8988T (cell line): ENCODE measurements around the gene PDZD2.

Source experiments
- DNase-seq: peaks from one replicate; pipeline ENCODE4 v3.0.0; 2011

Gene PDZD2

DNA sequence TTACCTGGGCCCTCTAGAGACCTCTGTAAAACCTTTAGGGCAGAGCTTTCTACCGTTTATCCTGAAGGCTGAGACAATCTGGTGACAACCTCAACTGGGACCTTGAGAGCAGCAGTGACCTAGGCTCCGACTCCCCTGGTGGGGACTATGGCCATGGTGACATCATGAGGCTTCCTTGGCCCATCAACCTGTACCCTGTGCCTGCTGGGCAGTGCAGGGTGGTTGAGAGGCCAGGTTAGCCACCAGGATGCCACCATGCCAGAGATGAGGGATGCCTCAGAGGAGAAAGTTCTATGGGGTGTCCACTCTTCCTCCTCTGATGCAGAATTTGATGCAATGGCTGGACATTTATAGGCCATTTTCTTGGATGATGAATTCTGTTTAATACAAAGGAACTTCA lies 194.8 kb downstream of the PDZD2 start:
- DNase-seq: no peak

DNA sequence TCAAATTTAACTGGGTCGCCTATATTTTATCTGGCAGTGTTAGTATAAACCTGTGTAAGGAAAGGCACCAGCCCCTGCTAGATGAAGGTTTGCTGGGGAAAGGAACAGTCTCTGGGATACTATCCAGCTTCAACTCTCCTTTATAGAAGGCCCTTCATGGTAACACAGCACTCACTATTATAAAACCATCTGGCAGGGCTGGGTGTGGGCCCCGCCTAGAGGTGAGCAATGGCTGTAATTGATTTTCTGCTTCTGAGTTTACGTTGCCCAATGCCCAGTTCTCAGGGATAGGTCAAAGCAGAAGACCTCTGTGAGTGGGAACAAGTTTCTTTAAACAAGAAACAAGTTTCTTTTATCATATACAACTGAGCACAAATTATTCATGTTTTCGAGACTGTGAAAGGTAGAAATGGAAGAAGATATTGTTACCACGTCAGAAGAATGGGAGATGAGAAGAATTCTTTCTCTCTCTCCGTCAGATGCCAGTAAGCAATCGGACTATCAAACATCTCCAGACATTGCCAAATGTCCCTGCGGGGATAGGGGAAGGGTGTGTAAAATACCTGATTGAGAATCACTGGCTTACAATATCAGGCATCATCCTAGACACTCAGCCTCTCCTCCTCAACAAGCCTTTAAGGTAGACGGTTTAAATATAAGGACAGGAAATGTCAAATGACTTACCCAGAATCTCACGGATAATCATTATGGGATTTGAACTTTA lies 205.9 kb downstream of the PDZD2 start:
- DNase-seq: no peak

DNA sequence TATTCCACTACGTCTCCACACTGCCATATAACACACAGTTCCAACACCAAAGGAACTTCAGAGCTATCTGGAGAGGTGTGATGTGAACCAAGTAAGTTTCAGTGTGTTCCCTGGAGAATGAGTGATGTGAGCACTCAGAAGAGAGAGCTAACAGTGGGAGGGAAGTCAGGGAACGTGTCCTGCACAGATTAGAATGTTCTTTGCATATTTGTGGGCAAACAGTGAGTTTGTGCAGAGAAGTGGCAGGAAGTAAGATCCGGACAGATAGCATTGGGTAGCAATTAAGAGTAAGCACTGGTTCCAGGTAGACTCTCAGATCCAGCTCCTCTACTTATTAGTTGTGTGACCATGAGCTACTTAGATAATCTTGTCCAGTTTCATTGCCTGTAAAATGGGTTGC lies 206.4 kb downstream of the PDZD2 start:
- DNase-seq: no peak

DNA sequence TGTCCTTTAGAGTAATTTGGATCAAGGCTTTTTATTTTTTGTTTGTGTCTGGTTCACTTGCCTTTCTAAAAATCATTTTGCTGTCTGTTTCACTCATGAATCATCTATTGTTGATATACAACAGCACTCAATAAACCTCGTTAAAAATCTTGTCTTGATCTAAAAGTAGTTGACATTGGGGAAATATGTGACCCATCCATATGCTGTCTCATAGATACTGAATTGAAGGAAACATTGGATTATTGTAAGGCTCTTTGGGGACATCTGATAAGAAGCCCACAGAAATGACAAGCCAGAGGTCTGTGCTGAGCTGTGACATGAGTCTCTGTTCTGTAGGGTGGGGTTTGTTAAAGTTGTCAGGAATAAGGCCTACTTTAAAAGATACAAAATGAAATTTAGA lies 208.0 kb downstream of the PDZD2 start:
- DNase-seq: no peak

DNA sequence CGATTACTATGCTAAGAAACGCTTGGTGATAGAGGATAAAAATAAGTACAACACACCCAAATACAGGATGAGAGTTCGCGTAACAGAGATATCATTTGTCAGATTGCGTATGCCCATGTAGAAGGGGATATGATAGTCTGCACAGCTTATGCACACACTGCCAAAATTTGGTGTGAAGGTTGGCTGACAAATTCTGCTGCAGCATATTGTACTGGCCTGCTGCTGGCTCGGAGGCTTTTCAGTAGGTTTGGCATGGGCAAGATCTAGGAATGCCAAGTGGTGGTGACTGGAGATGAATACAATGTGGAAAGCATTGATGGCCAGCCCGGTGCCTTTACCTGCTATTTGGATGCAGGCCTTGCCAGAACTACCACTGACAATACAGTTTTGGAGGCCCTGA lies 208.4 kb downstream of the PDZD2 start:
- no peak for DNase-seq

DNA sequence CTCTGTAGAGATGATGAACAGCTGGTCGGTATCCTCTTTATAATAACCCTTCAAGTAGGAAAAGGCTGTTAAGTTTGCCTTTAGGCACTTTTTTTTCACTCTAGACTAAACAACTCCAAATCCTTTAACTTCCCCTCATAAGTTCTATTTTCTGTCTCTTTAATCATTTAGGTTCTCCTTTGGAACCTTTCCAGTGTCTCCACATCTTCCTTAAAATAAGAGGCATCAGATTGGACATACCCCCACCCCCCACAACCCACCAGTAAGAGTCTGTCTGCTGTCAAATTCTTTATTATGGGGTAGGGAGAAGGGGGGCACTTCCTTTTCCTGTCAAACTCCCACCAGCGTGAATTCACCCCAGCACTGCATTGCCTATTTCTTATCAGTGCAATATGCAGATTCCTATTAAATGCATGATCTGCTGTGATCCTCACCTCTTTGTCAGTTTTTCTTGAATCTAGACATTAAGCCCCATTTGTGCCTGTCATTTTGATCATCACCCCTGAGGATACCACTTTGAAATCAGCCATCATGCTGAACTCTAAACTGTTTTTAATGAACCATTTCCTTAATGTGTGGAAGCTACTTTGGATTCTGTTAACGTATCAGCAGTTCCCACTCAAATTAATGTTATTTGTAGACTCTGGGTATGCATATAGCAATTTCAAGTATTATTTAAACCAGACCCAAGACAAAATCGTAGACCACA lies 212.2 kb downstream of the PDZD2 start:
- no peak for DNase-seq

DNA sequence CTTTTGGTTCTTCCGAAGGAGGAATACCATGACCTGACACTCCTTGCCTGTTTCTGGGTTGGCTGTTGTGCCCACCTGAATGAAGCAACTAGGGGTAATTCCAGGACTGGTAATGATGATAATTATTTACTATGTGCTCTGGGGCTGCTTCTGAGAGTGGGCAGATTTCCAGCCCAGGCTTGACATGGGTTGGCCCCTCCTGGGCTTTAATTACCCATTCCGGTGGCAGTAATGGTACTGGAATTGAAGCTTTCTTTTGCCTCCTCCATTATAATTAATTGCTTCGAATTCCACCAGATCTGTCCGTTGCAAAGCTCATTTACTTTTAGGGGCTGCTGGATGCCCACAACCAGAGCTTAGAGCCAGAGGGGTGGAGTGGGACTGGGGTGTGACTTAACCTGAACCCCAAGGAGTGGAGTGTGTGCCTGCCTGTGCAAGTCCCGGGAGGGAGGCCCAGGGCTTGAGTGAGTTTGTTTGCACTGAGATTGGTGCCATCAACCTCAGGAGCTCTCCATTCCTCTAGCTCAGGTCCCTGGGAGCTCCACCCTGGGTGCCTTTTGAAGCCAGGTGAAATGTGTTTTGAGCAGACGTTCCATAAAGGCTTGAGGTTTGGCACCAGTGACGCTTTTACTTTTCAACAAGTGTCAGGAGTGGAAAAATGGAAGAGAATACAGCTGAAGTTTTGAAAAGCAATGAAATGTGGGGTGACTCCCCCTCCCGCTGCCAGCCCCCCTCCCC lies 214.6 kb downstream of the PDZD2 start:
- DNase-seq: no peak

DNA sequence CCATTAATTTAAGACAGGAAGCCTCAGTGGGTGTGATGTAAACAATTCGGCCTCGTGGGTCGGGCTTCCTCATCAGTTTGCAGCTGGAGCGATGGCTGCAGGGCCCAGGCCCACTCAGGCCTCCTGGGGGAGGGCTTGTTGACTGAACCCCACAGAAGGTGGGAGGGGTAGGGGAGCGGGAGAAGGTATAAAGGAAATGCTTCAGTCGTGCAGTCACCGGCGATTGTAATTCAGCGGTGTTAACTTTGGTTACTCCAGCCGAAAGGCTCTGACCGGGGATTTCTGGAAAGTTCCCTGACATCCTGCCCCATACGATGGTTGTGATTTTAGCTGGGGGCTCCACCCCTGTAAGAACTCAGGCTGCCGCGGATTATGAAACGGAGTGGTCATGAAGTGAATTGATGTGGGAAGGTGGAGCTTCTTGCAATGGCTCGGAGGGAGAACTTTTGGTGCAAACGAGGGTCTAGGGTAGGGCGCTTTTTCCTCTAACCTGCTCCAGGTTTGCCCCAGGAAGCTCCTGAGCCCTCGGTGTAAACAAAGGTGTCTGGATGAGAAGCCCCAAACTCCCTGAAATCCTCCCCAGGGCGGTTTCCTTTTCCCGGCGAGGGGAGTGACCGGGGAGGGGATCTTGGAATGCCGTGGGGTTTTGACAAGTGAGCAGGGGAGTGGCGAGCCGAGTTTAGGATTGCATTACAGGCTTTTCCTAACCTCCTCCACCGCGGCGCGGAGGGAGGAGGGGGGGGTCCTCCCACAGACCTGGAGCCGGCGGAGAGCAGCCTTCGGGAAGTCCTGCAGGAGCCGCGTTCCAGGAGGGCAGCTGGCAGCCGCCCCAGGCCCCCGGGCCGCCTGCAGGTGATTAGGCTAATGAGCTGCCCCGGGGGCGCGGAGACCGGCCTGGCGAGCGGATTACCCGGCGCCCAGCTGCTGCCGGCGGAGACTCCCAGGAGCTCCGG lies 215.5 kb downstream of the PDZD2 start:
- DNase-seq: peak; percentile 65

DNA sequence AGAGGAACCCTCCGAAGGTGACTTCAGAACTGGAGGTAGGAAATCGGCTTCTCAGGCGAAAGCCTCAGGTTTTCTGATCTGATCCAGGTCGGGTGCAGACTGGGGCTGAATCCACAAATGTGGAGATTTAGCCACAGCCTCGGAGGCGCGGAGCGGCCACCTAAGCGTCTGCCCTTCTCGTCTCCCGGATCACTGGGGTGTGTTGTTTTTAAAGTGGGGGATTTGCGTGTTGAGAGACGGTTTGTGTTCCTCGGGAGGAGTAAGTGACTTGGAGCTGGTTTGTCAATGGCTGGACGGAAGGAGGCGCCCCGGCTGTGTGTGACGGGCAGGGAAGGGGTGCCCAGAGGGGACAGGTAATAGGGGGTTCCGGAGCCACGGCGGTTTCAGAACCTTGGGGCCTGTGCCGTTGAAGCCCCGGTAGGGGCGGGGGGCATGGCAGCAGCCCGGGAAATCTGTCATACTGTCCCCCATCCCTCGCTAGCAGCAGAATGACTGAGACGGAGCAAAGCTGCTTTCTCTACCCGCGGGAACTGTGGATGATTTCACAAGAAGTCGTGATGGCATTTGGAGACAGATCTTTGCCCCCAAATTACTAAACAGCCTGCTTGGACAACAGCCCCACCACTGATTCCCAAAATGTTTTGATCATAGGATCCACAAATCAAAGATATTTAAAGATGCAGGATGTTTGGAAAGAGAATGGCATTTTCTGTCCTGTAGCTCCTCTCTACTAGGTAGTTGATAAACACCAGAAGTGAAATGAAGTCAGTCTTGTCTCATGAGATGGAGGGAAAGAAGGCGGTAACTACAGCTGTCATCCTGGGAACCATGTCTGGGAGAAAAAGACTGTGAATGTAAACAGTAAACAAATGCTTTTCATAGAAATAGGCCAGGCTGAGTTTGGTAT lies 216.5 kb downstream of the PDZD2 start:
- peak; percentile 67 for DNase-seq

DNA sequence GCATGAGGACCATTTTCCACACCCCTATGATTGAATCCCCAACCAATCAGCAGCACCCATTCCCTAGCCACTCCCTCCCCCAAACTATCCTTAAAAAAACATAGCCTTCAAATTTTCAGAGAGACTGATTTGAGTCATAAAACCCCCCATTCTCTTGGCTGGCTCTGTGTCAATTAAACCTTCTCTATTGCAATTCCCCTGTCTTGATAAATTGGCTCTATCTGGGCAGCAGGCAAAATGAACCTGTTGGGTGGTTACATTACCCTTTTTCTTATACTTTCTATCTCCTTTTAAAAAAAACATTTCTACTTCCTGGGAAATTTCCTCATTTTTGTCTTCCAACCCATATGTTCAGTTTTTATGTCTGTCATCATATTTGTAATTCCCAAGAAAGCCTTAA lies 220.2 kb downstream of the PDZD2 start:
- no peak for DNase-seq

DNA sequence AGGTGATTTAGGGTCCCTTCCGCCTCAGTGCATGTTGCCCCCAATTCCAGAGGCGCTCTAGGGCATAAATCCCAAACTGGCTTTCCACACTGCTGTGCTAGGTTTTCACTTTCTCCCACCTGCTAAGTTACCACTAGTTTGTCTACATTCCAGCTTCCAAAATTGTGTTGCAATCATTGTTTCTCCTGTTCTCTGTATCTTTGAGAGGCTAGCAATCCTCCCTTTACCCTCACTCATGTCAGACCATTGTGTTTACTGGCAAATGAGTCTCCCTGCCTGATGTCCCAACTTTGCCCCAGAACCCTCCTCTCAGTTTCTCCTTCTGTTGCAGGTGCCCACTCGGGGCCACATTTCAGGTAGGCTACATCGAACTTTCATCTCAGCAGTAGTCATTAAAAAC lies 221.3 kb downstream of the PDZD2 start:
- no peak for DNase-seq

DNA sequence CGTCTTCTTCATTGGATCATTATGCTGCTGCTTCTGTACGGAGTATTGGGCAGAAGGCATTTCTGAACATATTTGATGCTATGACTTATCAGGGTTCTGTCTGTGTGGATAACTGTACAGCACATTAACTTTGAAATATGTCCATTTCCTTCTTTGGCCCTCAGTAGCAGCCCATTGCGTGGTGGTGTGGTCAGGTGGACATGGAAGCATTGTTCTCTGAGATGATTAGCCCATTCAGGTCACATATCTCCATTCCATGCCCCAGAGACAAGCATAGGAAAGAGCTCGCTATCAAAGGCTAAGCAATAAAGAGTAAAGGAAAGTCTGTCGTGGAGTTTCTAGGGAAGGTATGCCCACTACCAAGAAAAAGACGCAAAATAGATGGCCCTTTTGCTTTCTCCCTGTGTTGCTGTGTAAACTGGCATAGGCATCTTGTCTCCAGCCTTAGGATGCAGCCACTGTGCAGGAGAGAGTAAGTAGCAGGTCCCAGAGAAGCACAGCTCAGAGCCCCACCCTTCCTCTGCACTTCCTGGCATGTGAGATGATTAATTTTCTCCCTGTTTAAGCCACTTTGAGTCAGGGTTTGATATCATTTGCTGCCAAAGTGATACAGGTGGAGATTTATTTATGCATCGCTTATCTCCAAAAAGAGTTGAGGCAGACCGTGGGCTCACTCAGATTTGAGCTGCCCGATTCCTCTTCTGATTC lies 221.9 kb downstream of the PDZD2 start:
- no peak for DNase-seq

DNA sequence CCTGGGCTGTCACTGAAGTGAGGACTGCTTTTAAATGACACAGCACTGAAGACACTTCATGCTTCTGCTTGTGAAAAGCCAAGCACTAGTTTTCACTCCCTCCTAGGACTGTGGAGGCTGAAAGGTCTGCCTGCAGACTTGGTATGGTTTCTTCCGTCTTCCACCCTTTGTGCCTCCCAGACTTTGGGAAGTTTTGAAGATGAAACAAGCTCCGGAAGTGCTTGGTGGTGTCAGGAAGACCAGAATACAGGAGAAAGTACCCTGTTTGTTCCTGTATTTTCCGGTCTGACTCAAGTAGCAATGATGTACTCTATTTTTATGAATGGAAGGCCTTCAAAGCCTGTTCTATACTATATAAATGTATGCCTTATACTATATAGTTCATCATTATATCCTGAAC lies 222.7 kb downstream of the PDZD2 start:
- no peak for DNase-seq

DNA sequence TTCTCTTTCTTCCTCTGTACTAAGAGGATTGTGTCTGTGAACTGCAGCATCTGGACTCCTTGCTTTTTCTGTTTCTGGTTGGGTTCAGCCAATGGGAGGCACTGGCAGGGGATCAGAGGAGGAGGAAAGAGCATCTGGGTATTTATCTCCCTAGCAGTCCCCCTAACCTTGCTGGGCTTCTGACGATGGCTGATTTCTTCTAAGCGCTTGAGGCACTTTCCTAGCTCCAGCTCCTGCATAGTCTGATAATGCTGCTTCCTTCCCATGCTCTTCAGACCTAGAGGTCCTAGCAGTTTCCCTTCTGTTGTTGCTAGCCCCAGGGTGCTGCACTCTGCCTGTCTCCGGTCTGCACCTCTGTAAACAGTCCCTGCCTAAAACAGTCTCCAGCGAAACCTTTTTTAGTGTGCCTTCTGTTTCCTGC lies 225.1 kb downstream of the PDZD2 start:
- no peak for DNase-seq

DNA sequence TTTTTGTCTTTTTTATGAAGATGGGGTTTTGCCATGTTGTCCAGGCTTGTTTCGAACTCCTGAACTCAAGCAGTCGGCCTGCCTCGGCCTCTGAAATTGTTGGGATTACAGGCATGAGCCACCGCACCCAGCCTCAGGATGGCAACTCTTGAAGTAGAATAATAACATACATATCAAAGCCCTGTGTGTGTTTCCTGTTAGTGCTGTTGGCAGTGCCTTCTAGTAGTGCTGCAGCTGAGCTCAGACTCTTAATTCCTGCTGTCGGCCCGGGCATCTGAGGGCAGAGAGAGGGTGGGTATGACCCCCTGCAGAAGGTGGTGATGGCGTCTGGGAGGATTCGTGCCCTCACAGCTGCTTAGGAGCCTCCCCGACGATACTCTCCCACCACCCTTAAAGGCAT lies 227.2 kb downstream of the PDZD2 start:
- DNase-seq: no peak

DNA sequence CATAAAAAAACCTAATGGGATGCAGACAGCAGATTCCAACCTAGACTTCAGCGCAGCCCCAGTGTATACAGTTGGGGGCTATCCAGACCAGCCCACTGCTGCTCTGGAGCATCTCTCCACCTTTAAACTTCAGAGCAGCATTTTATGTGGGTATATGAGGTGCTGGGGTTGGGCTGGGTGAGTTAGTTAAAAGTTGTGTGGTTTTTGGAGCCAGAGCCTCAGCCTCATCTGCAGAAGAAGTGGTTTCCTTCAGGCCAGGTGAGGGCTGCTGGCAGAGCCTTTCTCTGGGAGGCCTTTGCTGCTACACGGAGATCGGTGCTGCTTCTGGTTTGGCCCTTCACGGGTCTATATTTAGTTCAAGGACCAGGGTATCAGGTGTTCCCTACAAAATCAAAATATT lies 228.3 kb downstream of the PDZD2 start:
- DNase-seq: no peak

DNA sequence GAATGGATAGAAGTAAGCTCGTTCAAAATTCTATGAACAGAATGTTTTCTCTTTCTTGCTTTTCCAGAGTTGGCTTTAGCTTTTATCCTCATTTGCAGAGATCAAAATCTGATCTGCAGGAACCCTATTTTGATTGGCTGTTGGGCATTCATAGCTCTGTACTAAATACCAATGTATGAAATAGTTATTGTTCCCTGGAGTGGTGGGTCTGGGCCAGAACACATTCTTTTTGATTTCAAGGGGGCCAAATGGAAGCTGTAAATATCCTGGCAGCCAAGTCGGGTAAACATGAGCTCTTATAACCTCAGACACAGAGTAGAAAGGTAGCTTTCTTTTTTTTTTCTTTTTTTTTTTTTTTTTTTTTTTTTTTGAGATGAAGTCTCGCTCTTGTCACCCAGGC lies 241.5 kb downstream of the PDZD2 start:
- no peak for DNase-seq

DNA sequence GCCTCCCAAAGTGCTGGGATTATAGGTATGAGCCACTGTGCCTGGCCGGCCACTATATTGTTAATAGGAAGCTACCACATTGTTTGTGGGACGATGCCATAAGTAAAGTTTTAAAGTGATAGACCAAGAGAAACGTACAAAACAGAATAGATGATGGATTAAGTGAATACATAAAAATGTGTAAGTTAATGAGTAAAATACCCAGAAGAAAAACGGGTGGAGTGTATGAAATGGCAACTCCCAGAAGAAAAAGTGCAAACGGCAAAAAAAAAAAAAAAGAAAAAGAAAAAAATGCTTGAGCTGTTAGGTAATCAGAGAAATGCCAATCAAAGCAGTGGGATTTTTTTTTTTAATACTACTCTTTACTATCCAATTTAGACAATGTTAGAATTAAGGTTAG lies 246.0 kb downstream of the PDZD2 start:
- no peak for DNase-seq

DNA sequence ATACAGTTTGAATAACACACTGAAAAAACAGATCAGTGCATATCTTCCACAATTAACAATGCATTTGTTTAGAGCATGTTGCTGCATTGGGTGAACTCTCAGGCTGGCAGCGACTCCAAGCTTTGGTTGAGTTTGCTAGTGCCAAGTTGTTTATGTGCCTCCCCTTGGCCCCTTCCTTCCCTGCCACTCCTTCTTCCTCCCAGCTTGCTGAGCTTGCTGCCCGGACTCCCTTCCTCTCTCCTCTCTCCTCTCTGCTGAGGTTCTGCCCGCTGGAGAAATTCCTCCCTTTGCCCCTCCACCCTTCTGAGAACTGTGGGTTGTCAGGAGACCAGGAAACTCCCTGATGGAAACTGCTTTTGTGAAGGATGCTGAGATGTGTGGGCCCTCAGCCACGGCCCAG lies 247.3 kb downstream of the PDZD2 start:
- DNase-seq: no peak

DNA sequence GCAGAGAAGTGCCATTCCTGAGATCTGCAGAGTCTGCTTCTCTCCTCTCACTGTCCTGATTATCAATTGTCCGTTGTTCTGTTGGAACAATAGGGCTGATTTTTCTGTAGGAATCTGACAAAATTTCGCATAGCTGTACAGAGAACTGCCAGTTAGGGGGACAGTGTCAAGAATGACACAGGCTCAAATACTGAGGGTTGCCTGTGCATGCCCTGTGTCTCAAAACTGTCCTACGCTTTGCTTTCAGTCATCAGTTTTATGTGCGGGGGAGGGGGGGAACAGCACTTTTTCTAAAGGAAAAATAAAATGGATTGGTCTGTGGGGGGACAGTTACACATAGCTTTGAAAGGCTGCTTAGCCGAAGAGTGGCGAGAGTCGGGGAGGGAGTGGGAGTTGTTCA lies 248.6 kb downstream of the PDZD2 start:
- DNase-seq: no peak

DNA sequence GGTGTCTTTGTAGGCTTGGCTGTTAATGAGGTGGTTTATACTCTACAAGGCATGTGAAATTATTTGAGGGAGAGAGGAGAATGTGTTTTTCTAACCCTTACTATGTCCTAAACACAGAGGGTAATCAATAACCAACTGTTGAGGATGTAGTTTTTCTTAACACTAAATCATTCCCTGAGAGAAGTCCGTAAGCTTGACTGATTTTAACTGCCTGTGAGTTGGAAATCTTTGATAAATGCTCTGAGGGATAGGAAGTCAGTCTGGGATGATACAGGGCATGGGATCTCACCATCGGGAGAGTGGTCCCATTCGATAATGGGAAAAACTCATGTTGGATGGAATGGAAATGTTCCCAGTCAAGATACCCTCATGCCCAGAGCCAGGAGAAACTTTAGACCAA lies 249.6 kb downstream of the PDZD2 start:
- DNase-seq: no peak
